Subcutaneous abdominal adipose tissue (tissue), 5 donors: ENCODE measurements around the gene RSPH6A.

Source experiments
- H3K27ac ChIP-seq: one replicate; pipeline ENCODE4 v1.7.0; 2013; ENCODE audit warnings: low read depth, mild to moderate bottlenecking, inconsistent platforms, low read length, moderate library complexity
- H3K27me3 ChIP-seq, 5 donors: one replicate each; pipeline ENCODE4 v1.7.0; 2013; ENCODE audit warnings: low read length in 5 of 5, inconsistent platforms in 1 of 5; ENCODE audit not compliant: control insufficient read depth in 5 of 5, insufficient read depth in 4 of 5
- H3K36me3 ChIP-seq, 5 donors: one replicate each; pipeline ENCODE4 v1.7.0; 2013; ENCODE audit warnings: low read length in 5 of 5; ENCODE audit not compliant: control insufficient read depth in 5 of 5, insufficient read depth in 5 of 5
- H3K4me1 ChIP-seq, 5 donors: one replicate each; pipeline ENCODE4 v1.7.0; 2013; ENCODE audit warnings: low read length in 5 of 5, mild to moderate bottlenecking in 3 of 5, moderate library complexity in 1 of 5; ENCODE audit not compliant: control insufficient read depth in 5 of 5, insufficient read depth in 5 of 5
- H3K4me3 ChIP-seq, 5 donors: one replicate each; pipeline ENCODE4 v1.7.0; 2013; ENCODE audit warnings: low read length in 5 of 5, low read depth in 1 of 5
- H3K9ac ChIP-seq, 5 donors: one replicate each; pipeline ENCODE4 v1.7.0; 2013; ENCODE audit warnings: low read length in 5 of 5, mild to moderate bottlenecking in 4 of 5, moderate library complexity in 3 of 5
- H3K9me3 ChIP-seq, 5 donors: one replicate each; pipeline ENCODE4 v1.7.0; 2013; ENCODE audit warnings: low read length in 5 of 5; ENCODE audit not compliant: control insufficient read depth in 5 of 5
- donor health status: healthy.
- donor health status: healthy.
- donor health status: healthy.
- donor health status: healthy.
- donor health status: healthy.

RSPH6A gene

DNA sequence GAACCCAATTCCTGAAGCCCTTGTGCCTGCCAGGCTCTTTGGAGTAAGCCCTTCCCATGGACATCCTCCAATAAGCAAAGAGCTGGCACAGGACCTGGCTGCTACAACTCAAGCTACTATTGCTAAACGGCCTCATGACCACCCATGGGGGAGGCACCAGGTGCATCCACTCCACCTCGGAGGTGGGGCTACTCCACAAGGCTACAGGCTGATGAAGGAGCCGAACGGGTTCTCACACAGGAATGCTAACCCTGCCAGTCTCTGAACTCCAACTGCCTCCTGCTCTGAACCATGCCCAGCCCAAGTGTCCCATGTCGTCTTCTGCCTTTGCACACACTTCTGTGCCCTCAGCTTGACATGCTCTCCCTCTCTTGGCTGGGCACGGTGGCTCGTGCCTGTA is 37.9 kb upstream of the RSPH6A start:
- H3K9ac ChIP-seq, result no peak overlapping the region
- H3K4me3 ChIP-seq, result no peak overlapping the region
- H3K27me3 ChIP-seq, result no peaks in the 10 kb centered on the region
- no peak overlapping the region for H3K27ac ChIP-seq
- no peaks in the 10 kb centered on the region for H3K9me3 ChIP-seq
- peaks cover 8 to 76% (median 57%) of the 10 kb centered on the region in 5 donors for H3K36me3 ChIP-seq
- H3K4me1 ChIP-seq, result no peaks in the 10 kb centered on the region

DNA sequence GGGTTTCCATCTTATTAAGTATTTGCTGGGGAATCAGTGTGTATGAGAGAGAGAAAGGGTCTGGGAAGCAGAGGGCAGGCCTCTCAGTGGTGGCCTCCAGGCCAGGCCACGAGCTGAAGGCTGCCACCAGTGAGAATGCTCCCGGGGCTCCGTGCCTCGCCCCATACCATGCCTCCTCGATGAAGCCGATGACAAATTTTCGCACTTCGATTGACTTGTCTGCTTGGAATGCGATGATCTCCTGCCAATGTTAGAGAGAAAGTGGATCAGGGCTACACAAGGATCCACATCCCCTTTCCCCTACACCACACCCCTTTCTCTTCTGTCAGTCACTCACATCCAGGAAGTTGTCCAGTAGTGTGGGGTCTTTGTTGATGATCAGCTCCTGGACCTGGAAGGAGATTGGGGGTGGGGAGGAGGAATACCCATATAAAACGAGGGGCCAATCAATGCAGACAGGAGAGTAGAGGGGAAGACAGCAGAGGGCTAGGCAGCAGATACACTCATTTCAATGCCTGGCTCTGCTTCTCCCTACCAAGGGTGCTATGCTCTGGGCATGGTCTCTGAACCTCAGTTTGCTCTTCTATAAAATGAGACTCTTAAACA is 37.1 kb upstream of the RSPH6A start:
- Histone ChIP-seq H3K4me3 (no peak overlapping the region), H3K27me3 (no peaks in the 10 kb centered on the region), H3K36me3 (peaks cover 8 to 81% (median 64%) of the 10 kb centered on the region in 5 donors), H3K27ac (no peak overlapping the region), H3K4me1 (no peaks in the 10 kb centered on the region), H3K9ac (no peak overlapping the region), H3K9me3 (no peaks in the 10 kb centered on the region)

DNA sequence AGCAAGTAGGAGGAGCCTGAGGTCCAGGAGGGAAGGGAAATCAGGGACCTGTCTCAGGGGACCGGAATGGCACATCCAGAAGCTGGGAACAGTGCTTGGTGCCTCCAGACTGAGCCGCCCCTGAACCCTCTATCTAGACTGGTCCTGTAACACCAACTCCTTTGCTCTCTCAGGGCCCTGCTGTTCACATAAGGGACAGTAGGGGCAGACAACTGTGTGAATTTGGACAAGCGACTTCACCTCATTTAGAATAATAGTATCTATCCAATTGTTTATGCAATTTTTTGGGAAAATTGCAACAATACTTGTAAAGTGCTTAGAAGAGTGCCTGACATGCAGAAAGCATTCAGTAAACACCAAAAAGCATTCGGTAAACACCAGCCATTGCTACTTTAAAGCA is 33.8 kb upstream of the RSPH6A start:
- Histone ChIP-seq H3K27ac (no peak overlapping the region), H3K4me3 (no peak overlapping the region), H3K36me3 (peaks cover 19 to 95% (median 75%) of the 10 kb centered on the region in 5 donors)

DNA sequence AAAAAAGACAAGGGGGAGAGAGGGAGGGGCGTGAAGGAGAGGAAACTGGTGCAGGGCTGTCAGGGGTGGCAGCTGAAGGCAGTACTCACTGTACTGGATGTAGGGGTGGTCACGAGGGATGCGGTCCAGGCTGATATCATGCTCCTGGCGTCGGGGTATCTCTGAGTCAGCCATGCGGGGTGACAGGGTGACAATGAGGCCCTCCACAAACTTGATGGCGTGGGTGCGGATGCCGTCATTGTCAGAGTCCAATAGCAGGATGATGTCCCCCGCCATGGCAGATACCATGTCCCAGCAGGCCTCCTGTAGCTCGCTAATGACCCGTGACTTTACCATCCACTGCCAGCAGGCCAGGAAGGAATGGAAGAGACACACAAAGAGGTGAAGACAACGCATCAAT is 32.6 kb upstream of the RSPH6A start:
- Histone ChIP-seq H3K36me3 (peaks cover 23 to 95% (median 80%) of the 10 kb centered on the region in 5 donors), H3K9me3 (no peaks in the 10 kb centered on the region), H3K27me3 (no peaks in the 10 kb centered on the region)

More for the DNA sequence above, 33.8 kb upstream of the RSPH6A start:
- H3K9me3 ChIP-seq, result no peaks in the 10 kb centered on the region
- H3K4me1 ChIP-seq, result no peaks in the 10 kb centered on the region
- H3K27me3 ChIP-seq, result no peaks in the 10 kb centered on the region
- no peak overlapping the region for H3K9ac ChIP-seq

GRCh38 chr19:45842198-45842597 is 27.1 kb upstream of the RSPH6A start:
- H3K36me3 ChIP-seq, result peaks cover 18 to 87% (median 73%) of the 10 kb centered on the region in 5 donors

More for the DNA sequence above, 32.6 kb upstream of the RSPH6A start:
- no peak overlapping the region for H3K9ac ChIP-seq
- no peaks in the 10 kb centered on the region for H3K4me1 ChIP-seq
- H3K27ac ChIP-seq, result no peak overlapping the region
- H3K4me3 ChIP-seq, result no peak overlapping the region

DNA sequence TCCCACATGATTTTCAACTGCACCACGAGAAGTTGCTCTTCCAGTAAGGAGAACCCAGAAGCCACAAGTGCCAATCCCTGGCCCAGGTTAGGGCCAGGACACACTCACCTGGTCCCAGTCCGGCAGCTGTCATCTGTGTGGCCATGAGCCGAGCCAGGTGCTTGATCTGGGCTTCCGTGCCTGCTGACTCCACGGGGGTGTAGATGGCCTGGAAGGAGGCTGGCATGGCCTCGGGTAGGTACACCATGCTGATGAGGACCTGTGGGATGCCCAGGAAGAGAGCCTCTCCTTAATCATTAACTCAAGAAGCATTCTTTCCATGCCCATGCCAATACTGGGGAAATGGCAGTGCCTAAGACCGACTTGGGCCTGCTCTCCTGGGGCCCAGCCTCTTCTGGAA is 19.9 kb upstream of the RSPH6A start:
- H3K36me3 ChIP-seq, result peaks cover 12 to 94% (median 78%) of the 10 kb centered on the region in 5 donors

More at GRCh38 chr19:45842198-45842597, 27.1 kb upstream of the RSPH6A start:
- H3K27ac ChIP-seq, result no peak overlapping the region
- peak overlapping the region in 1 of 5 donors; percentile 4 for H3K9ac ChIP-seq
- no peaks in the 10 kb centered on the region for H3K4me1 ChIP-seq
- no peaks in the 10 kb centered on the region for H3K27me3 ChIP-seq
- H3K4me3 ChIP-seq, result no peak overlapping the region
- H3K9me3 ChIP-seq, result peaks cover 0 to 3% (median 0%) of the 10 kb centered on the region in 5 donors

GRCh38 chr19:45828945-45829344 is 13.8 kb upstream of the RSPH6A start:
- Histone ChIP-seq H3K4me3 (no peak overlapping the region), H3K4me1 (no peaks in the 10 kb centered on the region), H3K36me3 (peaks cover 0 to 96% (median 85%) of the 10 kb centered on the region in 5 donors), H3K27me3 (no peaks in the 10 kb centered on the region), H3K9ac (no peak overlapping the region), H3K27ac (no peak overlapping the region), H3K9me3 (no peaks in the 10 kb centered on the region)

More for the DNA sequence above, 19.9 kb upstream of the RSPH6A start:
- Histone ChIP-seq H3K4me1 (no peaks in the 10 kb centered on the region), H3K4me3 (no peak overlapping the region), H3K9me3 (peaks cover 0 to 3% (median 0%) of the 10 kb centered on the region in 5 donors), H3K9ac (no peak overlapping the region), H3K27me3 (no peaks in the 10 kb centered on the region), H3K27ac (no peak overlapping the region)

DNA sequence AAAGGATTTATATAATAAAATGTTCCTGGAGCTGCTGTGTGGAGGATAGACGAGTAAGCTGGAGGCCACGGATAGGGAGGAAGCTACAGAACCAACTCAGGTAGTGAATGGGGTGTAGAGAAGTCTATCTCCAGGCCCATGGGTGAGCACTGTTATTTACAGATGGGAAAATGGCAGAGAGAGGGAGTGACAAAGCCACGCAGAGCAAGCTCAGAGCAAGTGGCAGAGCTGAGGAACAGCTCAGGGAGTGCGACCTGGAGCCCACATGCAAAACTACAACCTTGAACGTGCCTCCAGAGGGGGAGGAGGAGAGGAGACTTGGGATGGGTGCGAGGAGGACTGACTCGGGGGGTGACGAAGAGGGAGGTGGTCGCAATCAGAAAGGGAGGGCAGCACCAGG is 13.4 kb upstream of the RSPH6A start:
- H3K9me3 ChIP-seq, result no peaks in the 10 kb centered on the region
- no peak overlapping the region for H3K9ac ChIP-seq
- H3K4me1 ChIP-seq, result no peaks in the 10 kb centered on the region
- H3K27ac ChIP-seq, result no peak overlapping the region
- H3K4me3 ChIP-seq, result no peak overlapping the region
- H3K36me3 ChIP-seq, result peaks cover 0 to 97% (median 87%) of the 10 kb centered on the region in 5 donors
- H3K27me3 ChIP-seq, result no peaks in the 10 kb centered on the region

- Histone ChIP-seq H3K9ac (no peak overlapping the region), H3K27ac (no peak overlapping the region), H3K4me1 (no peaks in the 10 kb centered on the region), H3K27me3 (no peaks in the 10 kb centered on the region), H3K36me3 (peaks cover 0 to 97% (median 95%) of the 10 kb centered on the region in 5 donors), H3K4me3 (no peak overlapping the region), H3K9me3 (no peaks in the 10 kb centered on the region)
These were observed 12.5 kb upstream of the RSPH6A start for GRCh38 chr19:45827459-45828093.

DNA sequence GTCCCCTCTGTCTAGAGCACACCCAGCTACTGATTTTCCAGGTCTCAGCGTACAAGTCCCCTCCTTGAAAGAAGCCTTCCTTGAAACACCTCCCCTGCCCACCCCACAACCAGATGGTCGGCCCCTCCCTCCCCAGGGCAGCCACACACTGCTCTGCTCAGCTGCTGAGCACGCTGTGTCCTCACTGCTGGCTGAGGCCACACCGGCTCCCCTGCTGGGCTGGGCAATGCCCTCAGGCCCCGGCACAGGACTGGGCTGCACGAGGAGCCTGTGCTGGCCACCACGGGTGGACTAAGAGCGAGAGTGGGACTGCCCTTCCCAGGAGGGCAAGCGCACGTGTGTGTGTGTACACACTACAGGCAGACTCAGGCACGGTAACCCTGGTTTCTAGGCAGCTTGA is 11.8 kb upstream of the RSPH6A start:
- no peak overlapping the region for H3K27ac ChIP-seq
- peaks cover 0 to 95% (median 93%) of the 10 kb centered on the region in 5 donors for H3K36me3 ChIP-seq
- no peak overlapping the region for H3K9ac ChIP-seq
- no peaks in the 10 kb centered on the region for H3K4me1 ChIP-seq
- no peaks in the 10 kb centered on the region for H3K27me3 ChIP-seq
- H3K9me3 ChIP-seq, result no peaks in the 10 kb centered on the region
- H3K4me3 ChIP-seq, result no peak overlapping the region
